Posterior vena cava (tissue), 2 donors: ENCODE results near the gene ZSCAN30. TPM values are rescaled to one million over a fixed set of nuclear protein-coding genes. Genes with fewer than 3 reads are reported as not detected.

Experiments
- DNase-seq: peaks from one replicate; pipeline ENCODE4 v3.0.0-alpha.2; 2020; ENCODE audit warnings: low spot score
- intact Hi-C, 2 donors: fragments of 100-400 bp; cut with DNase I; formaldehyde crosslinking; loops; one replicate each; pipeline versions ENCODE4 v1.14.1 to v1.14.2; 2022 to 2023
- total RNA-seq, 2 donors: library from RNA; stranded (reverse); fragmentation: NEBNext Ultra II Directional; extraction: Animal tissue kit (Norgen Biotek cat#: 25700); gene quantifications; one replicate each; pipeline ENCODE4 v1.2.1, GENCODE V29; 2021
- donor health status: DM: yes; HTN: yes; CAD: no.
- donor health status: DM: yes; HTN: yes; CAD: no.

ZSCAN30 gene
- total RNA-seq, 2 donors from 2014 or later = 12.8 to 14.9 TPM

DNA sequence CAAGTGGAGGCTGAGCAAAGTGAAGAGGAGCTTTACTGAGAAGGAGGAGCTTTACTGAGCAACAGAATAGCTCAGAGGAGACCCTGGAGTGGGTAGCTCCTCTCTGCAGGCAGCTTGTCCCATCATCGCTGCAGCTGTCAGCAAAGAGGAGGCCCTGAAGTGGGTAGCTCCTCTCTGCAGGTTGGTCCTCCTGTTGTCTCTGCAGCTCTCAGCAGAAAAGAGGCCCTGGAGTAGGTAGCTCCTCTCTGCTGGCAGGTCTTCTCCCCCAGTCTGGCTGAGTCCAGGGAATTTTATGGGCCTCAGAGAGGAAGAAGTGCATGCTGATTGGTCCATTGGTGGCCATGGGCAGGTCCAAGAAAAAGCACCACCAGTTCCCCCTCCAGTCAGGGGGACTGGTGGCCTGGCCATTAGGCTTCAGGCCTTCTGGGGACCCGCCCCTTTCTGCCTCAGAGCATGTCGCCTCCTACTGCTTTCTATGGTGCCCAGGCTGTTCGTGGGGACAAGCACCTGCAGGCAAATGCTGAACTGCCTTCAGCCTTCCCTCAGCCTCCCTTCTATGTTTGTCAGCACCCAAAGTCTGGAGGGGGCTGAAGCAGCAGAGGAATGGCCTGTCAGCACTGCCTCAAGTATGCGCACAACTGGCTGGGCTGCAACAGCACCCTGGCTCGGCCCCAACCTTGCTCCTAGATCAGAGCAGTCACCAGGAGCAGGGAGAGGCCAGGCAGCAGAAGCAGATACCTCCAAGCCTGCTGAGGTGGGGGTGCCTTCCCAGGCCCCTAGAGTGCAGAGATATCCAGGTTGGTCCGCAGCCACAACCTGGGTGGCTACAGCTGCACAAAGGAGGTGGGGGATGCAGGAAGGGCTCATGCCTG lies 5.9 kb downstream of the ZSCAN30 start:
- intact Hi-C loops = no loop called here
- DNase-seq = no peak

- no peak for DNase-seq
- intact Hi-C loops = no loop called here
These were observed 7.7 kb downstream of the ZSCAN30 start for GRCh38 chr18:35282353-35282752.

DNA sequence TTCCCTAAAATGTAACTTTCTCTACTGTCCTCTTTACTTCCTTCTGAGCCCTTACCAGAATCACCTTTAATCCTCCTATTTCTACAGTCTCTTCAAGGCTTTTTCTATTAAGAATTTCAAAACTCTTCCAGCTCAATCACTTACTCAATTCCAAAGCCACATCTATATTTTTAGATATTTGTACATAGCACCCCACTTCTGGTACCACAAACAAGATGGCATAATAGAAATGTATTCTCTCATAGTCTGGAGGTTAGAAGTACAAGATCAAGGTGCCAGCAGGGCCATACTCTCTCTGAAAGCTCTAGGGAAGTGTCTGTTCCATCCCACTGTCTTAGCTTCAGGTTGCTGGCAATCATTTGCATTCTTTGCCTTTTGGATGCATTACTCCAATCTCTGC lies 11.1 kb downstream of the ZSCAN30 start:
- intact Hi-C loops = no loop called here
- DNase-seq = no peak

DNA sequence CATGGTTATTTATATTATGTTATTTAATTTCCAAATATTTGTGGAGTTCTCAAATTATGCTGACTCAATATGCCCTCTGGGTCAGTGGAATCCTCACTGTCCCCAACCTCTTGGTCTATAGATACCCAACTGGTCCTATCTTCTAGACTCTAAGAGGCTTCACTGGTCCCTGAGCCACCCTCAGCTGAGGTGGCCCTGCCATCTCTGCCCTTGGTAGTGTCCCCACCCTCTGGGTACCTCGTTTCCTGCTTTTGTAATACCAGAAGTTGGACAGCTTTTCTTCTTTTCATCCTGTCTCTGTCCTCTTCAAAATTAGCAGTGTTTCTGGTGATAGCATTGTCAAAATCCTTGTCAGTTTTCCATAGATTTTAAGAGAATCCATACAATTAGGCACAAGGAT lies 11.9 kb downstream of the ZSCAN30 start:
- no peak for DNase-seq
- intact Hi-C loops = no loop called here

GRCh38 chr18:35277633-35278032 lies 12.4 kb downstream of the ZSCAN30 start:
- no peak for DNase-seq
- intact Hi-C loops = no loop called here

GRCh38 chr18:35276267-35276666 lies 13.8 kb downstream of the ZSCAN30 start:
- intact Hi-C loops = no loop called here

GRCh38 chr18:35271656-35272055 lies 18.4 kb downstream of the ZSCAN30 start:
- intact Hi-C loops = no loop called here
- no peak for DNase-seq

More at GRCh38 chr18:35276267-35276666, 13.8 kb downstream of the ZSCAN30 start:
- no peak for DNase-seq

- DNase-seq = no peak
- intact Hi-C loops = loop anchor here in 1 of 2 donors (1.0 kb wide), 1 partner anchor 38 kb away; no protein-coding TSS in a partner anchor
These were observed 21.2 kb downstream of the ZSCAN30 start for GRCh38 chr18:35268821-35269220.

DNA sequence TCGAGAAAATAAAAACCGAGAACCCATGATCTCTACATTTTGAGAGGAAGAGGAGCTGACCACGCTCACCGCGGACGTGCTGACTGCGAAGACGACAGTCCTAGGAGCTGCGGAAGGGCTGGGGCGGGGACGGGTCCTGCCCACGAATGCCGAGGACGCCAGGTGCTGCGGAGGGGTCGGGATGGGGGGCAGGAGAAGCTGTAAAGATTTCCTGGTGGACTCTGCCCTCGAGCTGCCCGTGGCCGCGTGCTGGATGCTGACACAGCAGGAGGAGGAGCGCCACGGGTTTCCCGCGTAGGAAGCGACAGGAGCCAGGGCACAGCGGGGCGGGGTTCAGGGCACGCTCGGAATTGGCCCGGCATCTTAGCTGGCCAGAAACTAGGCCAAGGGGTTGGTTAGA lies 22.2 kb downstream of the ZSCAN30 start:
- intact Hi-C loops = loop anchor here in 1 of 2 donors (1.0 kb wide), 1 partner anchor 39 kb away; no protein-coding TSS in a partner anchor
- DNase-seq = peak; percentile 86

DNA sequence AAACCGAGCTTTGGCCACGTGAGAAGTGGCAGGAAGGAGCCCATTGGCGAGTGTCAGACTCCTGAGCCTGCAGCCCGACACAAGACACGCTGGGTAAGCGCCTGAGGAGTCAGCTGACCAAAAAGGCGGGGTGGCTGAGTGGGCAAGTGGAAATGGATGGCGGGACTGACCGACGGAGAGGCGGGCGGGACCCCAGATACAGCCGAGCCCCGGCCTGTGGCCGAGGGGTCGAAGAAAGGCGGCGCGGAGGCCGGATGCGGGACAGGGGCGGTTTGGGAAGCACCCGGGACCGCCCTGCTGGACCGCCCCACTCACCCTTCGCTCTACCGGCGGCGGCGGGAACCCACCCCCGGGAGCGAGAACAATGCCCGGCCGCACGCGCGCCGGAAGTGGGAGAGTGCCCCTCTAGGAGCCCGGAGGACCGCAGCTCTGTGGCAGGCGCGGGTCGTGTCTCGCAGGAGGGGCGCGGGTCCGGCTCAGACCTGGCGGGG lies 22.8 kb downstream of the ZSCAN30 start:
- DNase-seq = peak; percentile 93
- intact Hi-C loops = no loop called here

- no peak for DNase-seq
- intact Hi-C loops = no loop called here
These were observed 25.6 kb downstream of the ZSCAN30 start for GRCh38 chr18:35264409-35264808.

GRCh38 chr18:35256947-35257346 lies 33.1 kb downstream of the ZSCAN30 start:
- DNase-seq = no peak
- intact Hi-C loops = no loop called here

DNA sequence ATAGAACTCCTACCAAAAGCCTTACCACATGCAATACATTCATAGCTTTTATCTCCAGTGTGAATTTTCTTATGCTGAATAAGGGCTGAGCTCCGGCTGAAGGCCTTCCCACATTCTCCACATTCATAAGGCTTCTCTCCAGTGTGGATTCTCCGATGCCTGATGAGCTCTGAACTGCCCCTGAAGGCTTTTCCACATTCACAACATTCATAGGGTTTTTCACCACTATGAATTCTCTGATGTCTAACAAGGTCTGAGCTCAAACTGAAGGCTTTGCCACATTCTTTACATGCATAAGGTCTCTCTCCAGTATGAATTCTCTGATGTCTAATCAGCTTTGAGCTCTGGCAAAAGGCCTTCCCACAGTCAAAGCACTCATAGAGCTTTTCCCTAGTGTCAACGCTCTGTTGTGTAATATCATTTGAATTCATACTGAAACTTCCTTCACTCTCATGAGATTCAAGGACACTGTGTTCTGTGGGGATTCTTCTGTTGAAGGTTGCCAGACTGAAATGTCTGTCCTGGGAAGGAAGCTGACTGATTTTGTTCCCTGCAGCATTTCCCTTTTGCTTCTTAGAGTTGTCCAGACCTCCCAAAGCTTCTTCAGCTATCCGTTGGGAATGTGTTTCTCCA lies 36.3 kb downstream of the ZSCAN30 start:
- intact Hi-C loops = no loop called here
- DNase-seq = no peak

- no peak for DNase-seq
- intact Hi-C loops = no loop called here
These were observed 37.6 kb downstream of the ZSCAN30 start for GRCh38 chr18:35252466-35252865.

DNA sequence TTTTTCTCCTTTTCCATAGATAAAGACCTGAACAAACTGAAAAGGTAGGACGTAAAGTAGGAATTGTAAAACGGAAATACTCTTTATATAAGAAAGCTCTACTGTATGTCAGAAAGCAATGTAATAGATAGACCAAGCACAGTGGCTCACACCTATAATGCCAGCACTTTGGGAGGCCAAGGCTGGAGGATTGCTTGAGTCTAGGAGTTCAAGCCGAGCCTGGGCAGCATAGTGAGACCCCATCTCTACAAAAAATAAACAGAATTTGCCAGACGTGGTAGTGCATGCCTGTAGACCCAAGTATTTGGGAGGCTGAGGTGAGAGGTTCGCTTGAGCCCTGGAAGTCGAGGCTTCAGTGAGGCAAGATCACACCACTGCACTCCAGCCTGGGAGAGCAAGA lies 41.6 kb downstream of the ZSCAN30 start:
- DNase-seq = no peak
- intact Hi-C loops = loop anchor here in 1 of 2 donors (10.0 kb wide), 1 partner anchor 96 kb away; the partner anchor contains the start of gene ZNF24

DNA sequence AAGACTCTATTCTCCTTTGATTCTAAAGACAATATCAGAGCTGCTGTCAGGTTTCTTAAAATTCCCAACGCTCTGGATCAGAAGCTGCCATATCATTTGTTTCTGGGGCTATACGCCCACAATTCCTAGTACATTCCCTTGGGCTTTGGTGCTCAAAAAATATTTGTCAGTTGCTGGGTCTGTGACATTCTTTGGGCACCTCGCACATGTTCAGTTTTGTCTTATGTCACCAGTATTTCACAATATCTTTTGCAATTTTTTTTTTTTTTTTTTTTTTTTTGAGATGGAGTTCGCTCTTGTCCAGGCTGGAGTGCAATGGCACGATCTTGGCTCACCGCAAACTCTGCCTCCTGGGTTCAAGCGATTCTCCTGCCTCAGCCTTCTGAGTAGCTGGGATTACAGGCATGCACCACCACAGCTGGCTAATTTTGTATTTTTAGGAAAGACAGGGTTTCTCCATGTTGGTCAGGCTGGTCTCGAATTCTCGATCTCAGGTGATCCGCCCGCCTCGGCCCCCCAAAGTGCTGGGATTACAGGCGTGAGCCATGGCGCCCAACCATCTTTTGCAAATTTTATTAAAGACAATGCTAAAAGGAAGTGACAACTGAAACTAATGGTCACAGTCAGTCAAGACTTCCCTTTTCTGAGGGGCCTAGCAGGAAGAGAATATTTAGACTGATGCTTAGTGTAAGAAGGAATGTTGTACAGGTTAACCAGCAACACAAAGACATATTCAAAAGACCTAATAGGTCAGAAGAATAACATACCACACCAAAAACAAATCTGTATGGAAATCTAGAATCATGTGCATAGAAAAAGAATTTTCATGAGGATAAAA lies 42.4 kb downstream of the ZSCAN30 start:
- DNase-seq = no peak
- intact Hi-C loops = loop anchor here in 1 of 2 donors (10.0 kb wide), 1 partner anchor 97 kb away; the partner anchor contains the start of gene ZNF24

GRCh38 chr18:35246831-35247230 lies 43.2 kb downstream of the ZSCAN30 start:
- DNase-seq = no peak
- intact Hi-C loops = loop anchor here in 1 of 2 donors (10.0 kb wide), 1 partner anchor 98 kb away; the partner anchor contains the start of gene ZNF24

DNA sequence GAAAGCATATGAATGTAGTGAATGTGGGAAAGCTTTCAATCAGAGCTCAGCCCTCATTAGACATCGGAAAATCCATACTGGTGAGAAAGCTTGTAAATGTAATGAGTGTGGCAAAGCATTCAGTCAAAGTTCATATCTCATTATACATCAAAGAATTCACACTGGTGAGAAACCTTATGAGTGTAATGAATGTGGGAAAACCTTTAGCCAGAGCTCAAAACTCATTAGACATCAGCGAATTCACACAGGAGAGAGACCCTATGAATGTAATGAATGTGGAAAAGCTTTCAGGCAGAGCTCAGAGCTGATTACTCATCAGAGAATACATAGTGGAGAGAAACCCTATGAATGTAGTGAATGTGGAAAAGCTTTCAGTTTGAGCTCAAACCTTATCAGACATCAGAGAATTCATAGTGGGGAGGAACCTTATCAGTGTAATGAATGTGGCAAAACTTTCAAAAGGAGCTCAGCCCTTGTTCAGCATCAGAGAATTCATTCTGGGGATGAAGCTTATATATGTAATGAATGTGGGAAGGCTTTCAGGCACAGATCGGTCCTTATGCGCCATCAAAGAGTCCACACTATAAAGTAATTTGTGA lies 44.2 kb downstream of the ZSCAN30 start:
- intact Hi-C loops = loop anchor here in 1 of 2 donors (10.0 kb wide), 1 partner anchor 99 kb away; the partner anchor contains the start of gene ZNF24

DNA sequence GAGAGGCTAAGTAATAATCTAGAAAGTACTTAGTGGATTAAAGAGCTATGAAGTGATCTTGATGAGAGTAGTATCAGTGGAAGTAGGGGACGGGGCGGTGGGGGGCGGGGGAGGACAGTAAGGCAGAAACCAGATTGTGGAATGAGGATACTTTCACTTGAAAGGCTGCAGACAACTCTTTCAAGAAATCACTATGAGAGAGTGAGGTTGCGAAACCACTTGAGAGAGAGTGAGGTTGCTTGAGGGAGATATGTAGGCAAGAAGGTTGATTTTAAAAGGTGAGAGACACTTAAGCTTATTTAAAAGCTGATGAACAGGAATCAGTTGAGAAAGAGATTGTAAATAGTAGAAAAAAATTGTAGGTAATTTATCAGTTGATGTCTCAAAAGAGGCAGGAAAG lies 45.4 kb downstream of the ZSCAN30 start:
- intact Hi-C loops = loop anchor here in 1 of 2 donors (10.0 kb wide), 1 partner anchor 100 kb away; the partner anchor contains the start of gene ZNF24
- DNase-seq = no peak

More for the DNA sequence above, 44.2 kb downstream of the ZSCAN30 start:
- no peak for DNase-seq
